GM12878 (cell line): ENCODE data around the gene HERC2.

Experiments
- BHLHE40 ChIP-seq, 2 experiments: fragments of 450-650 bp in 1 of 2; IDR thresholded peaks; 2 replicates each; pipeline ENCODE4 v1.6.1; 2011 to 2017; ENCODE audit warnings: low read depth in 2 of 2, borderline replicate concordance in 1 of 2, improper control_type of control experiment in 1 of 2, low read length in 1 of 2, mild to moderate bottlenecking in 1 of 2
- CBX5 ChIP-seq: sonication (generic); IDR thresholded peaks from 2 replicates; pipeline ENCODE4 v1.6.1; 2016; ENCODE audit warnings: low read depth, moderate library complexity, mild to moderate bottlenecking, inconsistent platforms
- CREM ChIP-seq: IDR thresholded peaks from 2 replicates; pipeline ENCODE4 v1.6.1; 2014; ENCODE audit warnings: antibody characterized with exemption, low read depth
- POLR2A ChIP-seq: IDR thresholded peaks from 2 replicates; pipeline ENCODE4 v1.6.1; 2011; ENCODE audit warnings: low read depth, mild to moderate bottlenecking, low read length
- POLR2AphosphoS5 ChIP-seq: IDR thresholded peaks from 2 replicates; pipeline ENCODE4 v1.6.1; 2011; ENCODE audit warnings: mild to moderate bottlenecking, low read length, inconsistent platforms

GRCh38 chr15:28079313-28079969 lies 242.5 kb downstream of the HERC2 start:
- TF ChIP-seq POLR2AphosphoS5 (no peak), BHLHE40 (IDR thresholded peaks at IDR 0.05; ENCODE audit: borderline replicate concordance in 1 of 2, low read depth in 2 of 2, low read length in 1 of 2) (no peak), CBX5 (no peak), POLR2A (no peak), CREM (no peak)
